KMS-11 (cell line): ENCODE data around the gene PDZRN4.

Source experiments
- H2AFZ ChIP-seq: fragments of 200-600 bp; sonication (generic); 2 replicates; pipeline ENCODE4 v1.6.1; 2016; ENCODE audit warnings: antibody characterized with exemption, mixed run types, low read depth
- H3K27ac ChIP-seq: fragments of 200-600 bp; sonication (generic); 2 replicates; pipeline ENCODE4 v1.6.1; 2016; ENCODE audit warnings: mild to moderate bottlenecking, mixed run types
- H3K27me3 ChIP-seq: fragments of 200-600 bp; sonication (generic); 2 replicates; pipeline ENCODE4 v1.6.1; 2017; ENCODE audit warnings: mild to moderate bottlenecking, low read depth, mixed run types, moderate library complexity; ENCODE audit not compliant: insufficient read depth
- H3K36me3 ChIP-seq: fragments of 200-600 bp; sonication (generic); 2 replicates; pipeline ENCODE4 v1.6.1; 2017; ENCODE audit warnings: mild to moderate bottlenecking, mixed run types; ENCODE audit not compliant: insufficient read depth
- H3K4me1 ChIP-seq: fragments of 200-600 bp; sonication (generic); 2 replicates; pipeline ENCODE4 v1.6.1; 2016; ENCODE audit warnings: mild to moderate bottlenecking, low read depth, mixed run types; ENCODE audit not compliant: poor library complexity, severe bottlenecking
- H3K4me2 ChIP-seq: fragments of 200-600 bp; sonication (generic); 2 replicates; pipeline ENCODE4 v1.7.0; 2016; ENCODE audit warnings: mild to moderate bottlenecking, mixed run types
- H3K4me3 ChIP-seq: fragments of 200-600 bp; sonication (generic); IDR thresholded peaks from 2 replicates; pipeline ENCODE4 v1.6.1; 2017; ENCODE audit warnings: low read depth, low read length, mixed read lengths; ENCODE audit not compliant: insufficient read depth
- H3K79me2 ChIP-seq: fragments of 200-600 bp; sonication (generic); 2 replicates; pipeline ENCODE4 v1.6.1; 2016; ENCODE audit warnings: low read depth, mixed run types; ENCODE audit not compliant: insufficient read depth
- H3K9ac ChIP-seq: fragments of 200-600 bp; sonication (generic); 2 replicates; pipeline ENCODE4 v1.6.1; 2016; ENCODE audit warnings: mild to moderate bottlenecking, mixed run types
- H4K20me1 ChIP-seq: fragments of 200-600 bp; sonication (generic); 2 replicates; pipeline ENCODE4 v1.6.1; 2016; ENCODE audit warnings: mild to moderate bottlenecking, mixed run types; ENCODE audit not compliant: insufficient read depth
- CTCF ChIP-seq: fragments of 200-600 bp; sonication (generic); conservative IDR thresholded peaks from 2 replicates; pipeline ENCODE4 v1.6.1; 2017; ENCODE audit warnings: low read depth, mild to moderate bottlenecking, antibody characterized with exemption, low read length, moderate library complexity, mixed read lengths

The PDZRN4 gene

GRCh38 chr12:41473441-41473840 is 285.3 kb downstream of the PDZRN4 start:
- H3K27ac ChIP-seq = peak overlapping the region; percentile 27

GRCh38 chr12:41474001-41474400 is 285.9 kb downstream of the PDZRN4 start:
- Histone ChIP-seq H2AFZ (no peak overlapping the region), H3K4me2 (peak overlapping the region; percentile 56; the same call in 1 of the 2 replicates), H4K20me1 (no peaks in the 10 kb centered on the region), H3K4me1 (peaks cover 25% of the 10 kb centered on the region), H3K36me3 (no peaks in the 10 kb centered on the region), H3K4me3 (no peak overlapping the region), H3K79me2 (no peaks in the 10 kb centered on the region), H3K27ac (peak overlapping the region; percentile 27; the same call in 1 of the 2 replicates), H3K27me3 (no peaks in the 10 kb centered on the region), H3K9ac (no peak overlapping the region)
- TF ChIP-seq CTCF = no peak

More at GRCh38 chr12:41473441-41473840, 285.3 kb downstream of the PDZRN4 start:
- Histone ChIP-seq H3K4me2 (peak overlapping the region; percentile 56; the same call in 1 of the 2 replicates), H3K4me3 (no peak overlapping the region), H3K9ac (no peak overlapping the region), H3K4me1 (peaks cover 25% of the 10 kb centered on the region), H3K79me2 (no peaks in the 10 kb centered on the region), H2AFZ (peak overlapping the region; percentile 28), H3K27me3 (no peaks in the 10 kb centered on the region), H3K36me3 (no peaks in the 10 kb centered on the region), H4K20me1 (no peaks in the 10 kb centered on the region)
- TF ChIP-seq CTCF = no peak

GRCh38 chr12:41476499-41477439 is 288.6 kb downstream of the PDZRN4 start:
- no peaks in the 10 kb centered on the region for H3K79me2 ChIP-seq
- H3K27me3 ChIP-seq = no peaks in the 10 kb centered on the region
- TF ChIP-seq CTCF = no peak
- H3K4me1 ChIP-seq = peaks cover 25% of the 10 kb centered on the region
- no peak overlapping the region for H3K9ac ChIP-seq
- no peak overlapping the region for H2AFZ ChIP-seq
- H3K4me2 ChIP-seq = no peak overlapping the region
- H4K20me1 ChIP-seq = no peaks in the 10 kb centered on the region
- H3K27ac ChIP-seq = no peak overlapping the region
- no peak overlapping the region for H3K4me3 ChIP-seq
- H3K36me3 ChIP-seq = no peaks in the 10 kb centered on the region

- Histone ChIP-seq H3K27me3 (no peaks in the 10 kb centered on the region), H4K20me1 (no peaks in the 10 kb centered on the region), H3K4me3 (no peak overlapping the region), H3K36me3 (no peaks in the 10 kb centered on the region), H2AFZ (no peak overlapping the region), H3K4me1 (peaks cover 2% of the 10 kb centered on the region), H3K27ac (no peak overlapping the region), H3K79me2 (no peaks in the 10 kb centered on the region), H3K4me2 (no peak overlapping the region), H3K9ac (no peak overlapping the region)
- no peak for TF ChIP-seq CTCF
These were observed 291.3 kb downstream of the PDZRN4 start for GRCh38 chr12:41479426-41479825.
